Epithelial cell of proximal tubule (primary cell): Measurements from ENCODE around the gene VEZF1. TPM values are rescaled to one million over a fixed set of nuclear protein-coding genes. Genes with fewer than 3 reads are reported as not detected.
A peak's percentile ranks its signal among the peaks of the same experiment; 100 is the strongest.

Experiments used
- DNase-seq: peaks from one replicate; pipeline ENCODE4 v3.0.0-alpha.2; 2011; ENCODE audit warnings: low read depth
- H3K4me3 ChIP-seq: 2 replicates; pipeline ENCODE4 v1.5.1; 2011; ENCODE audit warnings: low read depth, mild to moderate bottlenecking, low read length
- total RNA-seq: library from RNA; depleted of rRNA; stranded (reverse); fragments of >200 nt; gene quantifications from 2 replicates; pipeline ENCODE4 v1.2.3, GENCODE V29; 2015
- TF ChIP-seq, protein P1 (sequence below): conservative IDR thresholded peaks from 2 replicates; pipeline ENCODE4 v1.5.1; 2012; ENCODE audit warnings: low read depth, mild to moderate bottlenecking, low read length

Gene VEZF1
- total RNA-seq, 1 donor from 2014 or later = 54.6 TPM

DNA sequence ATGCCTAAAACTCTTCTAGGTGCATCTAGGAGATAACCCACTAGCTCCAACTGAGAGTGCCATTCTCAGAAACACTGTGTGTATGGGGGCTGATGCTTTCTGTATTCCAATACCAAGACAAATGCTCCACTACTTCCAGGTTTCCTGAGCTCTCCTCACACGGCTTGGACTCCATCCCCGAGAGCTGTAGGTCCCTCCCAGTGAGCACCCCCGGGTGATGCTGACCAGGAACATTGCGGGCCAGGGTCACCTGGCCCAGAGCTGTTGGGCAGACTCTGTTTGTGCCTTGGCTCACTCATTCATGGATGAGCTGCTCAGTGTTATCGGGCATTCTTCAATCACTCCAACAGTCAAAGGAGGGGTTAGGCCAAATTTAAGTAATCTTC lies 39.9 kb downstream of the VEZF1 start:
- no peak overlapping the region for H3K4me3 ChIP-seq
- DNase-seq = no peak

GRCh38 chr17:57947369-57947768 lies 40.7 kb downstream of the VEZF1 start:
- no peak for DNase-seq
- peak overlapping the region; percentile 50 for H3K4me3 ChIP-seq
- TF ChIP-seq, protein P1, sequence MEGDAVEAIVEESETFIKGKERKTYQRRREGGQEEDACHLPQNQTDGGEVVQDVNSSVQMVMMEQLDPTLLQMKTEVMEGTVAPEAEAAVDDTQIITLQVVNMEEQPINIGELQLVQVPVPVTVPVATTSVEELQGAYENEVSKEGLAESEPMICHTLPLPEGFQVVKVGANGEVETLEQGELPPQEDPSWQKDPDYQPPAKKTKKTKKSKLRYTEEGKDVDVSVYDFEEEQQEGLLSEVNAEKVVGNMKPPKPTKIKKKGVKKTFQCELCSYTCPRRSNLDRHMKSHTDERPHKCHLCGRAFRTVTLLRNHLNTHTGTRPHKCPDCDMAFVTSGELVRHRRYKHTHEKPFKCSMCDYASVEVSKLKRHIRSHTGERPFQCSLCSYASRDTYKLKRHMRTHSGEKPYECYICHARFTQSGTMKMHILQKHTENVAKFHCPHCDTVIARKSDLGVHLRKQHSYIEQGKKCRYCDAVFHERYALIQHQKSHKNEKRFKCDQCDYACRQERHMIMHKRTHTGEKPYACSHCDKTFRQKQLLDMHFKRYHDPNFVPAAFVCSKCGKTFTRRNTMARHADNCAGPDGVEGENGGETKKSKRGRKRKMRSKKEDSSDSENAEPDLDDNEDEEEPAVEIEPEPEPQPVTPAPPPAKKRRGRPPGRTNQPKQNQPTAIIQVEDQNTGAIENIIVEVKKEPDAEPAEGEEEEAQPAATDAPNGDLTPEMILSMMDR = no peak

More for the DNA sequence above, 39.9 kb downstream of the VEZF1 start:
- TF ChIP-seq, protein P1 = no peak

DNA sequence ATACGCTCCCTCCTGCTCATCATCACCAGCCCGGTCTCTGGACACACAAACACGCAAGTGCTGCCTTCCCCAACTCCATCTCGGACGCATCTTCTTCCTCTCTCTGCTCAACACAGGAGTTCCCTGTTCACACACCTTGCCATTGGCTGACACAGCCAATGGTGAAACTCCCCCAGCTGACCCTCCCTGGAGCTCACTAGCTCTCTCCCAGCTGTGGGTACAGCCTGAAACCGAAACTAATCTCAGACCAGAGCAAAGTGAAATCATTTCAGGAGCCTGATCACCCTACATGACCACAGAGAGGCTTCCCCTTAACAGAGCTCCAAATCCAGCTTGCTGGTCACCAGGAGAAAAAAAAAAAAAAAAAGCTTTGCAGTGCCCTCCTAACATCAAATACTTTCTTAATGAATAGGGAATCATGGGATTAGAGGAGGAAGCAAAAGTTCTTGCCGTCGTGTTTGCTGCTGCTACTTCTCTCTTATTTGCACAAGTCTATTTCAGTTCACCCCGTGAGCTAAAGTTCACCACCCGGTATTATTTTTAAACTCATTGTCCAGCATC lies 41.2 kb downstream of the VEZF1 start:
- H3K4me3 ChIP-seq = peak overlapping the region; percentile 50
- no peak for DNase-seq
- TF ChIP-seq, protein P1 = no peak

- DNase-seq = no peak
- TF ChIP-seq, protein P1 = no peak
- peak overlapping the region; percentile 50 for H3K4me3 ChIP-seq
These were observed 41.9 kb downstream of the VEZF1 start for GRCh38 chr17:57945996-57946797.

DNA sequence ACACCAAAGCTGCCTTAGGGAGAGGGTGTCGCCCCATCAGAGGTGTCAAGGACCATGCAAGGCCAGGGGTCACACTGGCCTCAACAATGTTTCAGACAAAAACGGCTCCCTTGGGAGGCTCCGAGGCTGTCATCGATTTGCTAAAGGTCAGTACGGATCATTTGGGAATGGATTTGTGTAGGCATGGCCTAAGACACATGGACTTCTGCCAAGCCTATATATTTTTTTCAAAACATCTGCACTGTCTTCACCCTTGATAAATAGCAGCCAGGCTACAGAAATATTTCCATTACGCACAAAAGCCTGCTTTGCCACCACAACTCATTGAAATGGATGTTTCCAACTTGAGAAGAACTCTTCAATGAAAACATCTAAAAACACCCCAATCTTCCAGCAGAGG lies 43.1 kb downstream of the VEZF1 start:
- TF ChIP-seq, protein P1 = no peak
- no peak for DNase-seq
- H3K4me3 ChIP-seq = no peak overlapping the region

- no peak for DNase-seq
- no peak overlapping the region for H3K4me3 ChIP-seq
- TF ChIP-seq, protein P1 = no peak
These were observed 44.4 kb downstream of the VEZF1 start for GRCh38 chr17:57943645-57944044.
